Natural killer cell (primary cell): ENCODE data around the gene ETF1. TPM values are rescaled to one million over a fixed set of nuclear protein-coding genes. Genes with fewer than 3 reads are reported as not detected.

Experiments
- ATAC-seq, 3 donors: fragments of 150-1000 bp in 2 of 3; fragments of 200-7000 bp in 1 of 3; cut with Tn5 transposase; 1 replicate in 1 of 3; 2 replicates in 2 of 3; pipeline ENCODE4 v1.10.0; 2021; ENCODE audit warnings: mild to moderate bottlenecking in 2 of 3, moderate library complexity in 2 of 3
- DNase-seq, 2 donors: peaks; one replicate each; pipeline versions ENCODE4 v3.0.0 to v3.0.0-alpha.2; 2013 to 2021; ENCODE audit warnings: mixed read lengths in 1 of 2
- H3K27ac ChIP-seq: one replicate; pipeline ENCODE4 v1.5.1; 2013; ENCODE audit warnings: mild to moderate bottlenecking, low read length
- H3K27me3 ChIP-seq: one replicate; pipeline ENCODE4 v1.6.1; 2013; ENCODE audit warnings: low read length; ENCODE audit not compliant: control insufficient read depth, insufficient read depth
- H3K36me3 ChIP-seq: one replicate; pipeline ENCODE4 v1.6.1; 2013; ENCODE audit warnings: low read length; ENCODE audit not compliant: control insufficient read depth, insufficient read depth
- H3K4me1 ChIP-seq: one replicate; pipeline ENCODE4 v1.6.1; 2013; ENCODE audit warnings: low read length; ENCODE audit not compliant: control insufficient read depth, insufficient read depth
- H3K4me3 ChIP-seq: one replicate; pipeline ENCODE4 v1.5.1; 2013; ENCODE audit warnings: low read length
- H3K9me3 ChIP-seq: one replicate; pipeline ENCODE4 v1.6.1; 2013; ENCODE audit warnings: low read length; ENCODE audit not compliant: control insufficient read depth, insufficient read depth
- H3K27ac Mint-ChIP-seq, 2 donors: one replicate each; pipeline ENCODE4 v1.8.0; 2022; ENCODE audit warnings: mild to moderate bottlenecking in 2 of 2, mixed read lengths in 2 of 2, moderate library complexity in 1 of 2
- H3K27me3 Mint-ChIP-seq, 2 donors: one replicate each; pipeline ENCODE4 v1.8.0; 2022; ENCODE audit warnings: low read depth in 2 of 2, mixed read lengths in 2 of 2
- H3K36me3 Mint-ChIP-seq: one replicate; pipeline ENCODE4 v1.8.0; 2022; ENCODE audit warnings: mixed read lengths
- H3K4me1 Mint-ChIP-seq, 2 donors: one replicate each; pipeline ENCODE4 v1.8.0; 2022; ENCODE audit warnings: mixed read lengths in 2 of 2
- H3K4me3 Mint-ChIP-seq: one replicate; pipeline ENCODE4 v1.8.0; 2022; ENCODE audit warnings: mild to moderate bottlenecking, moderate library complexity, mixed read lengths
- H3K9me3 Mint-ChIP-seq, 2 donors: one replicate each; pipeline ENCODE4 v1.8.0; 2022; ENCODE audit warnings: mixed read lengths in 2 of 2
- WGBS: methylation state at CpG from one replicate; pipeline ENCODE4 v1.1.7; 2013; ENCODE audit warnings: missing lambda C conversion rate; ENCODE audit not compliant: insufficient coverage; 5-methylcytosine and 5-hydroxymethylcytosine counted together
- intact Hi-C: fragments of 100-400 bp; cut with micrococcal nuclease; formaldehyde crosslinking; loops from one replicate; pipeline ENCODE4 v1.14.2; 2022
- total RNA-seq, 4 donors: library from RNA; stranded (reverse); fragments of 120-200 nt in 1 of 4; gene quantifications; one replicate each; pipeline versions ENCODE4 v1.2.3 to v1.2.4, GENCODE V29; 2013 to 2022
- TF ChIP-seq, protein P1 (sequence below): fragments of 200-600 bp; IDR thresholded peaks from one replicate; pipeline ENCODE4 v1.8.0; 2022; ENCODE audit warnings: antibody characterized with exemption

Gene ETF1
- total RNA-seq, 3 donors from 2014 or later (not counting 1 experiment from before 2014, with no cell fraction given), result 135 to 189 (median 136) TPM

DNA sequence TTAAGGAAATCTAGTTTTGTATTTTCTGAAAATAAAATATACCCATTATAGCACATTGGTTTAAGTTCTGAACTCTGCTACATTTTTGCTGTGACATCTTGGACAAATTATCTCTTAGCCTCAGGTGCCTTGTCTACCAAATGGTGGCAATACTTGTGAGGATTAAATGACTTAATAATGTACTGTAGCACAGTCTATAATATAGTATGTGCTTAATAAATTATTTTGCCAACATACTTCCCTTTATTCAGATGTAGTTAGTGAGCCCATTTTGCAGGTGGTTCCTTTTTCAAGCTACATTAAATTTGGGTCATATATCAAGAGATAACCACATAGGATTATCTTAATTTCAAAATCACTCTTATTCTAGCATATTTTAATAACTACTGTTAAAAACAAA is 3.2 kb downstream of the ETF1 start:
- TF ChIP-seq, protein P1, sequence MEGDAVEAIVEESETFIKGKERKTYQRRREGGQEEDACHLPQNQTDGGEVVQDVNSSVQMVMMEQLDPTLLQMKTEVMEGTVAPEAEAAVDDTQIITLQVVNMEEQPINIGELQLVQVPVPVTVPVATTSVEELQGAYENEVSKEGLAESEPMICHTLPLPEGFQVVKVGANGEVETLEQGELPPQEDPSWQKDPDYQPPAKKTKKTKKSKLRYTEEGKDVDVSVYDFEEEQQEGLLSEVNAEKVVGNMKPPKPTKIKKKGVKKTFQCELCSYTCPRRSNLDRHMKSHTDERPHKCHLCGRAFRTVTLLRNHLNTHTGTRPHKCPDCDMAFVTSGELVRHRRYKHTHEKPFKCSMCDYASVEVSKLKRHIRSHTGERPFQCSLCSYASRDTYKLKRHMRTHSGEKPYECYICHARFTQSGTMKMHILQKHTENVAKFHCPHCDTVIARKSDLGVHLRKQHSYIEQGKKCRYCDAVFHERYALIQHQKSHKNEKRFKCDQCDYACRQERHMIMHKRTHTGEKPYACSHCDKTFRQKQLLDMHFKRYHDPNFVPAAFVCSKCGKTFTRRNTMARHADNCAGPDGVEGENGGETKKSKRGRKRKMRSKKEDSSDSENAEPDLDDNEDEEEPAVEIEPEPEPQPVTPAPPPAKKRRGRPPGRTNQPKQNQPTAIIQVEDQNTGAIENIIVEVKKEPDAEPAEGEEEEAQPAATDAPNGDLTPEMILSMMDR, result no peak
- Mint-ChIP-seq H3K9me3 (no peaks in the 10 kb centered on the region), H3K27me3 (no peaks in the 10 kb centered on the region), H3K4me1 (peaks cover 69 to 71% of the 10 kb centered on the region in 2 donors), H3K27ac (peak overlapping the region in 1 of 2 donors; percentile 100), H3K36me3 (no peaks in the 10 kb centered on the region), H3K4me3 (peak overlapping the region; percentile 10)
- DNase-seq (no peak), ATAC-seq (no peak)
- Histone ChIP-seq H3K4me3 (no peak overlapping the region), H3K9me3 (no peaks in the 10 kb centered on the region), H3K27ac (no peak overlapping the region), H3K36me3 (peaks cover 7% of the 10 kb centered on the region), H3K27me3 (no peaks in the 10 kb centered on the region), H3K4me1 (peaks cover 20% of the 10 kb centered on the region)
- intact Hi-C loops, result loop anchor here (10.0 kb wide), 1 partner anchor 45 kb away; no protein-coding TSS in a partner anchor

DNA sequence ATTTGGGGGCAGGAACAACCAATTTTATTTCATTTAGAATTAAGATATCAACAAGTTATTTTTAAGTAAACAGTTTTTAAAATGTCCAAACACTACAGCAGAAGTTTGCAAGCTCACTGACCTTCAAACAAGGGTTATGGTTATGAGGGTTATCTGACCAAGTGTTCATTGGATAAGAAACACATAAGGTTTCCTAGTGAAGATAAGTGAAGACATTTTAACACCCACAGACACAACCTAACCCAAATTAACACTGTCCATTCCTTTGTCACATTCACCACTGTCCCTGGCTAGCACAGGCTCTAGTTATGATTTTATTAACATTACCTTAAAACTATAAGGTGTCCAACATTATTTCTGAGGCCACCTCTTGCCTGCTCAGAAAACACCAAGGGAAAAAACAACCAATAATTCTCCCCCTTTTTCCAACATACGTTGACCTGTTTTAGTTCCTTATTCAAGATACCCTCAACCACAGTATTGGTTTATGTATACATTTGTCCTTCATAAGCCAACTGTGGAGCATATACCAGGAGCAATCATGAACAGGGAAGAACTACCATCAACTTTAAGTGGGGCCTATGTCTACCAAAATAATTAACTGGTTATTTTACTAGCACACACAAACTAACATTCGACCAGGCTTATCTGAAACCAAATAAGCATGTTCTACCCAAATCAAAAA is 4.0 kb downstream of the ETF1 start:
- TF ChIP-seq, protein P1, result no peak
- H3K27me3 Mint-ChIP-seq, result no peaks in the 10 kb centered on the region
- no peak for DNase-seq
- Histone ChIP-seq H3K27me3 (no peaks in the 10 kb centered on the region), H3K9me3 (no peaks in the 10 kb centered on the region), H3K4me3 (no peak overlapping the region), H3K36me3 (peaks cover 7% of the 10 kb centered on the region), H3K27ac (no peak overlapping the region), H3K4me1 (peaks cover 12% of the 10 kb centered on the region)
- H3K36me3 Mint-ChIP-seq, result no peaks in the 10 kb centered on the region
- peaks cover 68 to 69% of the 10 kb centered on the region in 2 donors for H3K4me1 Mint-ChIP-seq
- 27% methylated on average over 1 of the region's 2 CpGs for WGBS
- ATAC-seq, result no peak
- H3K9me3 Mint-ChIP-seq, result no peaks in the 10 kb centered on the region
- H3K27ac Mint-ChIP-seq, result peak overlapping the region; percentile 44 to 100
- H3K4me3 Mint-ChIP-seq, result peak overlapping the region; percentile 10
- intact Hi-C loops, result no loop called here

DNA sequence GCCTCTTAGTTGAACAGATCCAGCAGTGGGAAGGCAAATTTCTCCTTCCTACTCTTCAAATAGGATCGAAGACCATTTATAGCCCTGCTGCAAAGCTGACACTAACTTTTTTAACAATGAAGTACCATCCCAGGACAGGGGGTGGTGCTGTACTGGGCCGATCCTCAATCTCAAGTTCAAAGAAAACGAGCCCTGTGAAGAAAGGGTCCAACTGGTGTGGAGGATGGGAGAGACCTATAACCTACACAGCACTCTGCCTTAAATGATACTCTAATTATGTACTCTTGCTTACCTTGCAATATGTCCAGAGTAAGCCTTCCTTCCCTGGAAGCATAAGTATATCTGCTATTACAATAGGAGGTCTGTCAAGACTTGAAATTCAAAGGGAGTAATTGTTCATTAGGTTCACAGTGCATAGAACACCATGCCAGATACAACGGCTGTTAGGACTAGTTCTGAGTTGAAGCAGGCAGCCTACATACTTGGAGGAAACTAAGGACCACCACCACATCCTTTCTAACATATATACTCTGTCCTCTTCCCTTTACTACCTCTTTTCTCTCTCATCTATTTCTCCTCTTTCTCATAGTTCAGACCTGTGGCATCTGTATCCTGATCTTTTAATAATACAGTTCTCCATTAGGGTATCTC is 6.2 kb downstream of the ETF1 start:
- DNase-seq, result peak in 1 of 2 donors; percentile 55
- peak; percentile 69 to 76 (median 74) for ATAC-seq

More for the DNA sequence above, 6.2 kb downstream of the ETF1 start:
- 66% methylated on average over 3 of the region's 4 CpGs for WGBS
- Mint-ChIP-seq H3K27me3 (no peaks in the 10 kb centered on the region), H3K4me3 (no peak overlapping the region), H3K27ac (peak overlapping the region; percentile 16 to 75), H3K9me3 (no peaks in the 10 kb centered on the region), H3K4me1 (peaks cover 64 to 70% of the 10 kb centered on the region in 2 donors), H3K36me3 (no peaks in the 10 kb centered on the region)
- TF ChIP-seq, protein P1, result peak; percentile 45
- Histone ChIP-seq H3K9me3 (no peaks in the 10 kb centered on the region), H3K27ac (no peak overlapping the region), H3K36me3 (peaks cover 7% of the 10 kb centered on the region), H3K4me1 (peaks cover 1% of the 10 kb centered on the region), H3K4me3 (no peak overlapping the region), H3K27me3 (no peaks in the 10 kb centered on the region)
- intact Hi-C loops, result no loop called here
